HEK293 (cell line): ENCODE data around the gene PPP4C.
A peak's percentile ranks its signal among the peaks of the same experiment; 100 is the strongest.

Source experiments
- CTCF ChIA-PET: fragments of 350-600 bp; formaldehyde crosslinking; extraction: SDS; loops from one replicate; lab custom pipeline; 2021; ENCODE audit warnings: antibody characterized with exemption; lab: Yijun Ruan, JAX
- POLR2A ChIA-PET: fragments of 300-600 bp; formaldehyde crosslinking; extraction: SDS; loops from one replicate; lab custom pipeline; 2020; ENCODE audit warnings: antibody characterized with exemption, inconsistent platforms; lab: Yijun Ruan, JAX
- H3K27ac ChIP-seq: fragments of 200-500 bp; sonication (Bioruptor generic); 2 replicates; pipeline ENCODE4 v1.5.1; 2014; ENCODE audit warnings: low read depth, low read length, control low read depth, inconsistent platforms; ENCODE audit errors: extremely low read depth
- H3K36me3 ChIP-seq, 2 experiments: fragments of 200-500 bp in 1 of 2; sonication (Bioruptor generic) in 1 of 2; 1 replicate in 1 of 2; 2 replicates in 1 of 2; pipeline ENCODE4 v1.5.1; 2014 to 2017; ENCODE audit warnings: inconsistent platforms in 2 of 2, low read length in 2 of 2; ENCODE audit not compliant: control insufficient read depth in 2 of 2, insufficient read depth in 1 of 2
- H3K4me1 ChIP-seq: fragments of 200-500 bp; sonication (Bioruptor generic); 2 replicates; pipeline ENCODE4 v1.5.1; 2014; ENCODE audit warnings: mild to moderate bottlenecking, low read length, inconsistent platforms; ENCODE audit not compliant: control insufficient read depth, insufficient read depth
- H3K4me3 ChIP-seq: 2 replicates; pipeline ENCODE4 v1.5.1; 2011; ENCODE audit warnings: low read depth, mild to moderate bottlenecking, control low read depth, low read length, moderate library complexity
- H3K9me3 ChIP-seq: fragments of 200-500 bp; sonication (Bioruptor generic); 2 replicates; pipeline ENCODE4 v1.5.1; 2014; ENCODE audit warnings: low read depth, low read length, inconsistent platforms; ENCODE audit not compliant: control insufficient read depth, insufficient read depth
- BCL11B ChIP-seq: fragments of 450-650 bp; formaldehyde crosslinking; IDR thresholded peaks from 2 replicates; pipeline ENCODE4 v1.5.1; 2016; ENCODE audit warnings: low read depth, missing biosample characterization, missing genetic modification characterization
- GLI4 ChIP-seq: fragments of 450-650 bp; formaldehyde crosslinking; IDR thresholded peaks from 2 replicates; pipeline ENCODE4 v1.5.1; 2016; ENCODE audit warnings: missing biosample characterization, missing genetic modification characterization
- OSR2 ChIP-seq: fragments of 450-650 bp; formaldehyde crosslinking; IDR thresholded peaks from 2 replicates; pipeline ENCODE4 v1.5.1; 2016; ENCODE audit warnings: missing biosample characterization, missing genetic modification characterization
- PATZ1 ChIP-seq: fragments of 450-650 bp; formaldehyde crosslinking; IDR thresholded peaks from 2 replicates; pipeline ENCODE4 v1.5.1; 2016; ENCODE audit warnings: missing biosample characterization, missing genetic modification characterization
- TSHZ1 ChIP-seq: fragments of 450-650 bp; formaldehyde crosslinking; IDR thresholded peaks from 2 replicates; pipeline ENCODE4 v1.5.1; 2016; ENCODE audit warnings: missing biosample characterization, missing genetic modification characterization, borderline replicate concordance
- YY2 ChIP-seq: fragments of 450-650 bp; formaldehyde crosslinking; IDR thresholded peaks from 2 replicates; pipeline ENCODE4 v1.5.1; 2016; ENCODE audit warnings: missing biosample characterization, missing genetic modification characterization
- ZNF121 ChIP-seq: fragments of 450-650 bp; formaldehyde crosslinking; IDR thresholded peaks from 2 replicates; pipeline ENCODE4 v1.5.1; 2016; ENCODE audit warnings: missing biosample characterization, missing genetic modification characterization
- ZNF138 ChIP-seq: fragments of 450-650 bp; formaldehyde crosslinking; IDR thresholded peaks from 2 replicates; pipeline ENCODE4 v1.5.1; 2016; ENCODE audit warnings: missing biosample characterization, missing genetic modification characterization, borderline replicate concordance
- ZNF157 ChIP-seq: fragments of 450-650 bp; formaldehyde crosslinking; IDR thresholded peaks from 2 replicates; pipeline ENCODE4 v1.5.1; 2016; ENCODE audit warnings: missing biosample characterization, missing genetic modification characterization
- ZNF174 ChIP-seq: fragments of 450-650 bp; formaldehyde crosslinking; IDR thresholded peaks from 2 replicates; pipeline ENCODE4 v1.5.0; 2017; ENCODE audit warnings: missing biosample characterization, mild to moderate bottlenecking, missing genetic modification characterization
- ZNF223 ChIP-seq: fragments of 450-650 bp; formaldehyde crosslinking; IDR thresholded peaks from 2 replicates; pipeline ENCODE4 v1.5.1; 2016; ENCODE audit warnings: missing biosample characterization, missing genetic modification characterization
- ZNF248 ChIP-seq: fragments of 450-650 bp; formaldehyde crosslinking; IDR thresholded peaks from 2 replicates; pipeline ENCODE4 v1.5.1; 2017; ENCODE audit warnings: missing biosample characterization, missing genetic modification characterization
- ZNF274 ChIP-seq, 2 experiments: fragments of 200-500 bp in 1 of 2; fragments of 450-650 bp in 1 of 2; sonication (Bioruptor generic) in 1 of 2; formaldehyde crosslinking in 1 of 2; IDR thresholded peaks; 2 replicates each; pipeline versions ENCODE4 v1.5.1 to v1.6.1; 2014 to 2016; ENCODE audit warnings: borderline replicate concordance in 1 of 2, inconsistent platforms in 1 of 2, low read length in 1 of 2, missing biosample characterization in 1 of 2, missing genetic modification characterization in 1 of 2
- ZNF350 ChIP-seq: fragments of 450-650 bp; formaldehyde crosslinking; IDR thresholded peaks from 2 replicates; pipeline ENCODE4 v1.5.0; 2017; ENCODE audit warnings: missing biosample characterization, mild to moderate bottlenecking, missing genetic modification characterization
- ZNF366 ChIP-seq: fragments of 450-650 bp; formaldehyde crosslinking; conservative IDR thresholded peaks from 2 replicates; pipeline ENCODE4 v1.5.1; 2016; ENCODE audit warnings: missing biosample characterization, missing genetic modification characterization
- ZNF501 ChIP-seq: fragments of 450-650 bp; formaldehyde crosslinking; IDR thresholded peaks from 2 replicates; pipeline ENCODE4 v1.5.1; 2016; ENCODE audit warnings: missing biosample characterization, missing genetic modification characterization
- ZNF513 ChIP-seq: fragments of 450-650 bp; IDR thresholded peaks from 2 replicates; pipeline ENCODE4 v1.5.1; 2018; ENCODE audit warnings: missing biosample characterization, missing genetic modification characterization
- ZNF549 ChIP-seq: fragments of 450-650 bp; IDR thresholded peaks from 2 replicates; pipeline ENCODE4 v1.5.1; 2018; ENCODE audit warnings: missing biosample characterization, missing genetic modification characterization, mild to moderate bottlenecking, inconsistent platforms, moderate library complexity
- ZNF621 ChIP-seq: fragments of 450-650 bp; formaldehyde crosslinking; IDR thresholded peaks from 2 replicates; pipeline ENCODE4 v1.5.1; 2017; ENCODE audit warnings: missing biosample characterization, missing genetic modification characterization
- ZNF639 ChIP-seq: fragments of 450-650 bp; formaldehyde crosslinking; IDR thresholded peaks from 2 replicates; pipeline ENCODE4 v1.5.1; 2016; ENCODE audit warnings: missing biosample characterization, missing genetic modification characterization
- ZNF670 ChIP-seq: fragments of 450-650 bp; formaldehyde crosslinking; IDR thresholded peaks from 2 replicates; pipeline ENCODE4 v1.5.1; 2016; ENCODE audit warnings: missing biosample characterization, missing genetic modification characterization, low read depth
- ZNF785 ChIP-seq: fragments of 450-650 bp; formaldehyde crosslinking; IDR thresholded peaks from 2 replicates; pipeline ENCODE4 v1.5.1; 2016; ENCODE audit warnings: missing biosample characterization, missing genetic modification characterization
- ZNF792 ChIP-seq: fragments of 450-650 bp; formaldehyde crosslinking; IDR thresholded peaks from 2 replicates; pipeline ENCODE4 v1.5.1; 2016; ENCODE audit warnings: missing biosample characterization, missing genetic modification characterization
- ZNF837 ChIP-seq: fragments of 450-650 bp; formaldehyde crosslinking; IDR thresholded peaks from 2 replicates; pipeline ENCODE4 v1.5.1; 2016; ENCODE audit warnings: missing biosample characterization, missing genetic modification characterization
- ZSCAN18 ChIP-seq: fragments of 450-650 bp; formaldehyde crosslinking; IDR thresholded peaks from 2 replicates; pipeline ENCODE4 v1.5.1; 2016; ENCODE audit warnings: missing biosample characterization, missing genetic modification characterization

Gene PPP4C

GRCh38 chr16:30046588-30046987 is 29.2 kb upstream of the PPP4C start (continued):
- TF ChIP-seq TSHZ1 (no peak), ZNF157 (tag by site-specific recombination) (no peak)

- H3K4me3 ChIP-seq = no peak overlapping the region
- no peak overlapping the region for H3K27ac ChIP-seq
- H3K36me3 ChIP-seq = no peaks in the 10 kb centered on the region
- no peaks in the 10 kb centered on the region for H3K9me3 ChIP-seq
- CTCF ChIA-PET = interaction anchor here (1.1 kb wide), 2 partner anchors 42 to 61 kb away, joined by 3 read pairs; no protein-coding TSS in a partner anchor
- H3K4me1 ChIP-seq = 0 out of 2 replicates have a peak, but pooled peaks cover 3% of the 10 kb centered on the region
- TF ChIP-seq ZNF248 (no peak), ZNF513 (tag by site-specific recombination) (no peak), ZNF274 (IDR thresholded peaks at IDR 0.05; ENCODE audit: low read length) (no peak), ZNF274 (tag by site-specific recombination; IDR thresholded peaks at IDR 0.05; ENCODE audit: borderline replicate concordance) (no peak), BCL11B (tag by site-specific recombination) (no peak), ZSCAN18 (tag by site-specific recombination) (no peak), ZNF792 (tag by site-specific recombination) (no peak), ZNF223 (no peak), GLI4 (tag by site-specific recombination) (no peak), ZNF837 (tag by site-specific recombination) (no peak), ZNF174 (tag by site-specific recombination) (no peak), ZNF501 (no peak), ZNF785 (tag by site-specific recombination) (no peak)
- POLR2A ChIA-PET = no interaction called here
Observed at GRCh38 chr16:30049871-30050270, 25.9 kb upstream of the PPP4C start.

- Histone ChIP-seq H3K36me3 (peaks cover 0 to 3% of the 10 kb centered on the region in 2 experiments; a peak in 2 of 3 replicates), H3K9me3 (no peaks in the 10 kb centered on the region), H3K4me1 (peaks cover 3% of the 10 kb centered on the region; the same call in 1 of the 2 replicates), H3K4me3 (no peak overlapping the region), H3K27ac (no peak overlapping the region)
- ChIA-PET CTCF (interaction anchor here (1.2 to 1.7 kb wide), 4 partner anchors 9 to 40 kb away, joined by 3 to 16 read pairs (median 6); partner anchors contain the start of genes TBX6 and TLCD3B), POLR2A (interaction anchor here (0.6 to 6.5 kb wide), 6 partner anchors 15 to 614 kb away, joined by 4 to 66 read pairs (median 4); partner anchors contain the start of genes ALDOA and TAOK2)
- TF ChIP-seq ZNF639 (tag by site-specific recombination) (no peak), ZNF549 (tag by site-specific recombination) (no peak), YY2 (tag by site-specific recombination) (no peak), ZNF670 (tag by site-specific recombination) (no peak), PATZ1 (tag by site-specific recombination) (no peak), ZNF621 (tag by site-specific recombination) (no peak), ZNF350 (tag by site-specific recombination) (no peak), ZNF121 (tag by site-specific recombination) (no peak), ZNF223 (no peak), OSR2 (tag by site-specific recombination) (no peak), ZNF138 (tag by site-specific recombination) (no peak), ZNF366 (tag by site-specific recombination) (peak; percentile 83)
Observed at GRCh38 chr16:30051518-30051917, 24.3 kb upstream of the PPP4C start.
